Vagina (tissue), 2 donors: ENCODE measurements around the gene TINCR. TPM values are rescaled to one million over a fixed set of nuclear protein-coding genes. Genes with fewer than 3 reads are reported as not detected.

ENCODE experiments used
- DNase-seq, 2 donors: peaks; one replicate each; pipeline ENCODE4 v3.0.0-alpha.2; 2017; ENCODE audit errors: extremely low spot score in 2 of 2
- H3K27ac ChIP-seq: fragments of 200-600 bp; sonication (generic); one replicate; pipeline ENCODE4 v1.5.1; 2019
- H3K27me3 ChIP-seq: fragments of 200-600 bp; sonication (generic); one replicate; pipeline ENCODE4 v1.5.1; 2019
- H3K36me3 ChIP-seq, 2 donors: fragments of 200-600 bp; sonication (generic); one replicate each; pipeline ENCODE4 v1.5.1; 2017 to 2019
- H3K4me1 ChIP-seq: fragments of 200-600 bp; sonication (generic); one replicate; pipeline ENCODE4 v1.5.1; 2019
- H3K4me3 ChIP-seq, 2 donors: fragments of 200-600 bp; sonication (generic); 1 replicate in 1 of 2; 2 replicates in 1 of 2; pipeline ENCODE4 v1.5.1; 2016 to 2019
- H3K9me3 ChIP-seq: fragments of 200-600 bp; sonication (generic); one replicate; pipeline ENCODE4 v1.5.1; 2019
- CTCF ChIP-seq, 3 experiments: fragments of 450-650 bp in 2 of 3; fragments of 200-600 bp in 1 of 3; sonication (generic) in 1 of 3; IDR thresholded peaks; one replicate each; pipeline ENCODE4 v1.5.1; 2017 to 2019; ENCODE audit warnings: antibody characterized with exemption in 3 of 3, mild to moderate bottlenecking in 2 of 3, moderate library complexity in 2 of 3
- POLR2A ChIP-seq, 2 donors: fragments of 450-650 bp; IDR thresholded peaks; one replicate each; pipeline ENCODE4 v1.6.1; 2017; ENCODE audit warnings: antibody characterized with exemption in 2 of 2, mild to moderate bottlenecking in 2 of 2, moderate library complexity in 2 of 2
- POLR2AphosphoS5 ChIP-seq, 2 donors: sonication (generic); formaldehyde crosslinking; IDR thresholded peaks; one replicate each; pipeline ENCODE4 v1.9.0; 2017; ENCODE audit warnings: antibody characterized with exemption in 2 of 2, mild to moderate bottlenecking in 2 of 2, low read depth in 1 of 2; ENCODE audit not compliant: insufficient read depth in 1 of 2
- intact Hi-C: fragments of 100-400 bp; cut with DNase I; formaldehyde crosslinking; loops from one replicate; pipeline ENCODE4 v1.15.1; 2023
- total RNA-seq: library from RNA; depleted of rRNA; stranded (reverse); fragments of >200 nt; gene quantifications from one replicate; pipeline ENCODE4 v1.2.3, GENCODE V29; 2016

TINCR gene
- total RNA-seq, 1 donor from 2014 or later = 37.1 TPM

- no peak for DNase-seq
- TF ChIP-seq POLR2AphosphoS5 (IDR thresholded peaks at IDR 0.05; ENCODE audit: insufficient read depth in 1 of 2, low read depth in 1 of 2) = no peak
- Histone ChIP-seq H3K4me3 (no peak overlapping the region), H3K27ac (no peak overlapping the region), H3K9me3 (no peaks in the 10 kb centered on the region), H3K36me3 (peaks cover 0 to 86% of the 10 kb centered on the region in 2 donors), H3K4me1 (no peaks in the 10 kb centered on the region), H3K27me3 (no peaks in the 10 kb centered on the region)
- intact Hi-C loops = no loop called here
Observed at GRCh38 chr19:5603626-5604025, 35.9 kb upstream of the TINCR start.

- peaks cover 0 to 94% of the 10 kb centered on the region in 2 donors for H3K36me3 ChIP-seq
- intact Hi-C loops = no loop called here
Observed at GRCh38 chr19:5600797-5601196, 33.0 kb upstream of the TINCR start.

GRCh38 chr19:5595745-5596144, 28.0 kb upstream of the TINCR start:
- intact Hi-C loops = no loop called here
- no peaks in the 10 kb centered on the region for H3K4me1 ChIP-seq

More at GRCh38 chr19:5600797-5601196, 33.0 kb upstream of the TINCR start:
- TF ChIP-seq POLR2AphosphoS5 (IDR thresholded peaks at IDR 0.05; ENCODE audit: insufficient read depth in 1 of 2, low read depth in 1 of 2) (no peak), CTCF (IDR thresholded peaks at IDR 0.05) (no peak), POLR2A (IDR thresholded peaks at IDR 0.05) (no peak)
- no peak for DNase-seq
- Histone ChIP-seq H3K4me3 (no peak overlapping the region), H3K9me3 (no peaks in the 10 kb centered on the region), H3K4me1 (no peaks in the 10 kb centered on the region), H3K27me3 (no peaks in the 10 kb centered on the region), H3K27ac (no peak overlapping the region)

GRCh38 chr19:5595129-5595528, 27.4 kb upstream of the TINCR start:
- Histone ChIP-seq H3K4me1 (no peaks in the 10 kb centered on the region), H3K9me3 (no peaks in the 10 kb centered on the region), H3K36me3 (peaks cover 2 to 100% of the 10 kb centered on the region in 2 donors), H3K27me3 (no peaks in the 10 kb centered on the region), H3K4me3 (no peak overlapping the region), H3K27ac (no peak overlapping the region)
- no peak for DNase-seq
- TF ChIP-seq POLR2A (IDR thresholded peaks at IDR 0.05) (no peak), CTCF (IDR thresholded peaks at IDR 0.05) (no peak)
- intact Hi-C loops = no loop called here

More at GRCh38 chr19:5595745-5596144, 28.0 kb upstream of the TINCR start:
- Histone ChIP-seq H3K4me3 (no peak overlapping the region), H3K9me3 (no peaks in the 10 kb centered on the region), H3K27ac (no peak overlapping the region), H3K27me3 (no peaks in the 10 kb centered on the region), H3K36me3 (peaks cover 2 to 100% of the 10 kb centered on the region in 2 donors)
- TF ChIP-seq CTCF (IDR thresholded peaks at IDR 0.05) (no peak), POLR2A (IDR thresholded peaks at IDR 0.05) (no peak), POLR2AphosphoS5 (IDR thresholded peaks at IDR 0.05; ENCODE audit: insufficient read depth in 1 of 2, low read depth in 1 of 2) (no peak)
- no peak for DNase-seq

- H3K27me3 ChIP-seq = no peaks in the 10 kb centered on the region
- no peak overlapping the region for H3K27ac ChIP-seq
- intact Hi-C loops = no loop called here
- peaks cover 2 to 100% of the 10 kb centered on the region in 2 donors for H3K36me3 ChIP-seq
- H3K4me1 ChIP-seq = no peaks in the 10 kb centered on the region
- TF ChIP-seq POLR2AphosphoS5 (IDR thresholded peaks at IDR 0.05; ENCODE audit: insufficient read depth in 1 of 2, low read depth in 1 of 2) (no peak), CTCF (IDR thresholded peaks at IDR 0.05) (no peak), POLR2A (IDR thresholded peaks at IDR 0.05) (no peak)
- H3K4me3 ChIP-seq = no peak overlapping the region
- no peaks in the 10 kb centered on the region for H3K9me3 ChIP-seq
- no peak for DNase-seq
Observed at GRCh38 chr19:5594521-5594950, 26.8 kb upstream of the TINCR start.
